SK-N-DZ (cell line): Measurements from ENCODE around the gene RASGRP3.

Source experiments
- DNase-seq: peaks from one replicate; pipeline ENCODE4 v3.0.0-alpha.2; 2015; ENCODE audit warnings: low spot score

Gene RASGRP3

GRCh38 chr2:33522576-33522975 is 46.1 kb downstream of the RASGRP3 start:
- no peak for DNase-seq

- DNase-seq: no peak
Observed at GRCh38 chr2:33525666-33526065, 49.2 kb downstream of the RASGRP3 start.

- no peak for DNase-seq
Observed at GRCh38 chr2:33526132-33526531, 49.7 kb downstream of the RASGRP3 start.

- no peak for DNase-seq
Observed at GRCh38 chr2:33526921-33527320, 50.5 kb downstream of the RASGRP3 start.

- DNase-seq: no peak
Observed at GRCh38 chr2:33528441-33528950, 52.0 kb downstream of the RASGRP3 start.

- no peak for DNase-seq
Observed at GRCh38 chr2:33529771-33530481, 53.5 kb downstream of the RASGRP3 start.

GRCh38 chr2:33530690-33531548 is 54.5 kb downstream of the RASGRP3 start:
- DNase-seq: no peak

GRCh38 chr2:33531549-33532059 is 55.2 kb downstream of the RASGRP3 start:
- DNase-seq: no peak

GRCh38 chr2:33532146-33532545 is 55.7 kb downstream of the RASGRP3 start:
- no peak for DNase-seq

GRCh38 chr2:33532966-33533365 is 56.5 kb downstream of the RASGRP3 start:
- no peak for DNase-seq

GRCh38 chr2:33535421-33535820 is 59.0 kb downstream of the RASGRP3 start:
- DNase-seq: peak; percentile 14

GRCh38 chr2:33541243-33541642 is 64.8 kb downstream of the RASGRP3 start:
- DNase-seq: no peak

GRCh38 chr2:33550206-33550605 is 73.8 kb downstream of the RASGRP3 start:
- no peak for DNase-seq

GRCh38 chr2:33552758-33553461 is 76.5 kb downstream of the RASGRP3 start:
- DNase-seq: no peak

- DNase-seq: no peak
Observed at GRCh38 chr2:33555681-33556080, 79.2 kb downstream of the RASGRP3 start.

GRCh38 chr2:33559328-33559727 is 82.9 kb downstream of the RASGRP3 start:
- DNase-seq: no peak

- DNase-seq: no peak
Observed at GRCh38 chr2:33560017-33560416, 83.6 kb downstream of the RASGRP3 start.

- no peak for DNase-seq
Observed at GRCh38 chr2:33561872-33562271, 85.4 kb downstream of the RASGRP3 start.

GRCh38 chr2:33570681-33571080 is 94.2 kb downstream of the RASGRP3 start:
- DNase-seq: no peak

- DNase-seq: no peak
Observed at GRCh38 chr2:33573657-33574056, 97.2 kb downstream of the RASGRP3 start.

GRCh38 chr2:33577084-33577483 is 100.6 kb downstream of the RASGRP3 start:
- DNase-seq: no peak

- no peak for DNase-seq
Observed at GRCh38 chr2:33577668-33578067, 101.2 kb downstream of the RASGRP3 start.
